WTC11 (cell line): Measurements from ENCODE around the gene SIGLEC15.

Source experiments
- AR ChIP-seq: fragments of 250-450 bp; sonication (Bioruptor Pico); IDR thresholded peaks from 2 replicates; pipeline ENCODE4 v1.9.0; 2021; ENCODE audit warnings: mild to moderate bottlenecking
- ATF3 ChIP-seq: sonication (generic); formaldehyde crosslinking; conservative IDR thresholded peaks from 2 replicates; pipeline ENCODE4 v1.8.1; 2022; ENCODE audit warnings: mild to moderate bottlenecking, missing genetic modification reagents
- CBFB ChIP-seq: sonication (generic); formaldehyde crosslinking; IDR thresholded peaks from 2 replicates; pipeline ENCODE4 v1.8.1; 2022; ENCODE audit warnings: mild to moderate bottlenecking, low read depth, missing genetic modification reagents
- CREM ChIP-seq: sonication (generic); formaldehyde crosslinking; IDR thresholded peaks from 2 replicates; pipeline ENCODE4 v1.8.1; 2022; ENCODE audit warnings: mild to moderate bottlenecking, missing genetic modification reagents, moderate library complexity
- CTCF ChIP-seq: fragments of 200-600 bp; IDR thresholded peaks from 2 replicates; pipeline ENCODE4 v1.8.0; 2022; ENCODE audit warnings: antibody characterized with exemption
- ELF4 ChIP-seq: sonication (generic); formaldehyde crosslinking; IDR thresholded peaks from 2 replicates; pipeline ENCODE4 v1.8.1; 2022; ENCODE audit warnings: low read depth, mild to moderate bottlenecking, moderate library complexity, missing genetic modification reagents
- GABPB1 ChIP-seq: sonication (generic); formaldehyde crosslinking; IDR thresholded peaks from 2 replicates; pipeline ENCODE4 v1.8.1; 2023; ENCODE audit warnings: mild to moderate bottlenecking, missing genetic modification reagents
- IRF2 ChIP-seq: sonication (generic); formaldehyde crosslinking; IDR thresholded peaks from 2 replicates; pipeline ENCODE4 v1.8.0; 2022; ENCODE audit warnings: low read depth, missing genetic modification reagents, borderline replicate concordance
- MAX ChIP-seq: sonication (generic); formaldehyde crosslinking; IDR thresholded peaks from 2 replicates; pipeline ENCODE4 v1.8.0; 2022; ENCODE audit warnings: mild to moderate bottlenecking, missing genetic modification reagents
- MLX ChIP-seq: sonication (generic); formaldehyde crosslinking; IDR thresholded peaks from 2 replicates; pipeline ENCODE4 v1.8.1; 2023; ENCODE audit warnings: mild to moderate bottlenecking, missing genetic modification reagents, moderate library complexity
- SMAD3 ChIP-seq: sonication (generic); formaldehyde crosslinking; IDR thresholded peaks from 2 replicates; pipeline ENCODE4 v1.8.0; 2022; ENCODE audit warnings: missing genetic modification reagents, mild to moderate bottlenecking, borderline replicate concordance
- ZNF232 ChIP-seq: sonication (generic); formaldehyde crosslinking; IDR thresholded peaks from 2 replicates; pipeline ENCODE4 v1.8.0; 2022; ENCODE audit warnings: mild to moderate bottlenecking, missing genetic modification reagents
- ZNF317 ChIP-seq: sonication (generic); formaldehyde crosslinking; IDR thresholded peaks from 2 replicates; pipeline ENCODE4 v1.8.1; 2023; ENCODE audit warnings: low read depth, mild to moderate bottlenecking, moderate library complexity, missing genetic modification reagents, borderline replicate concordance

GRCh38 chr18:45829855-45830254, 4.4 kb downstream of the SIGLEC15 start:
- TF ChIP-seq ATF3 (CRISPR knock-in tag) (no peak), CTCF (no peak), GABPB1 (CRISPR knock-in tag) (no peak), MAX (CRISPR knock-in tag) (no peak), MLX (no peak), ZNF317 (CRISPR knock-in tag) (no peak), CBFB (CRISPR knock-in tag) (no peak), IRF2 (no peak), ELF4 (CRISPR knock-in tag) (no peak), SMAD3 (CRISPR knock-in tag) (no peak), AR (CRISPR knock-in tag) (no peak), ZNF232 (CRISPR knock-in tag) (no peak), CREM (no peak)
